Stimulated activated CD8-positive, alpha-beta memory T cell treated with anti-CD3 and anti-CD28 coated beads, Interleukin-4, amount 100 ng/mL, for 48 hours (primary cell): Measurements from ENCODE around the gene LTC4S.
A peak's percentile ranks its signal among the peaks of the same experiment; 100 is the strongest.
"Not testable (repeated sequence)": the region's sequence is repeated elsewhere in the genome, so short reads cannot be mapped to it uniquely, and the experiment has no call there.

ENCODE experiments used
- DNase-seq: peaks from one replicate; pipeline ENCODE4 v3.0.0-alpha.2; 2020

The LTC4S gene

DNA sequence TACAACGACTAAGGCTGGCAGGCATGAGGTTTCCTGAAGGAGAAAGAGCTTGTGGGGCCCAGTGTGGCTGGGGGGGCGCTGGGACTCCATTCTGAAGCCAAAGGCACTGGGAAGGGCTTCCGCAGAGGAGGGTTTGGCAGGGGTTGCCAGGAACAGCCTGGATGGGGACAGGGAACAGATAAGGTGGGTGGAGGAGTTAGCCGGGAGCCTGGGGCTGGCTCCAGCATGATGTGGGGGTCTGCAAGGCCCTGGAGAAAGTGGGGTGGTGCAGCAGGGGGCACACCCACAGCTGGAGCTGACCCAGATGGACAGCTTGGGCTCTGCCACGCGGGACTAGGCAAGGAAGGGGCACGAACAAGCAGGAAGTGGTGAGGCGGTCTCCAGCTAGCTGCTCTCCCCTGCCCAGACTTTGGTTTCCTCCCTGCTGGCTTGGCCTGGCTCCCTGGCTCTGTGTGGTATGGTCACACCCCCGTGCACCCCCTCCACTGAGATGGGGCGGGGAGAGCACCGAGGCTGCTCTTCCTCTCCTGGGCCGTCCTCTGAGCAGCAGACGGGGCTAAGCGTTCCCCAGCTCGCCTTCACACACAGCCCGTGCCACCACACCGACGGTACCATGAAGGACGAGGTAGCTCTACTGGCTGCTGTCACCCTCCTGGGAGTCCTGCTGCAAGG lies at the start of gene LTC4S:
Gene LTC4S, plus strand, starts transcription at position 519 of the 672 bp plus-strand sequence. Its CDS starts 95 bp downstream, at position 614.
- no peak for DNase-seq

- not testable (repeated sequence) for DNase-seq
These were observed 49.7 kb upstream of the LTC4S start for GRCh38 chr5:179744106-179744505.

- no peak for DNase-seq
These were observed 46.9 kb upstream of the LTC4S start for GRCh38 chr5:179746872-179747271.

GRCh38 chr5:179747811-179748210 lies 46.0 kb upstream of the LTC4S start:
- DNase-seq, result no peak

DNA sequence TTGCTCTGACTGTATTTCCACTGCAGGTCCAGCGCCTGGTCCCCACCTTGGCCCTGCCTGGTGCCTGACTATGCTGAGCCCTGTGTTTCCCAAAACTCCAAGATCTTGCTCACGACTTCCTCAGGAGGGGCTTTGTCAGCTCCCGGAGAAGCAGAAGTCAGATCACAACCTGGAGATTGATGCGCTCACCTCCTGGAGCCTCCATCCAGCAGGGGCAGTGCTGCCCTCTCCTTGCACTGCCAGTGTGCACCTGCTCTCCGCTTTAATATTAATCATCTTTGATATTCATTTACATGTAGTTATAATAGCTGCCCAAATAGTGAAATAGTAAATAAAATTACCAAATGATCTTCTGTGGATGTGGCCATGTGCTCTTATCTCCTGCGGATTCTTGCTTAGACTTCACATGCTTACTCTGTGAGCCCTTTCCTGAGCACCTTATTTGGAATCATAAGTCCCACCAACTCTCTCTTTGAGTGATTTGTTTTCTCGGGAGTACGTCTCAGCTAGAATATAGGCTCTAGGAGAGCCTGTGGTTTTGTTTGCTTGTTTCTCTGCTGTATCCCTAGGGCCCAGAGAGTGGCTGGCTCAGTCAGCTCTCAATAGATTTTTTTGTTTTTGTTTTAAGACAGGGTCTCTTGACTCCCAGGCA lies 43.8 kb upstream of the LTC4S start:
- DNase-seq, result no peak

GRCh38 chr5:179753971-179754370 lies 39.8 kb upstream of the LTC4S start:
- DNase-seq, result no peak

DNA sequence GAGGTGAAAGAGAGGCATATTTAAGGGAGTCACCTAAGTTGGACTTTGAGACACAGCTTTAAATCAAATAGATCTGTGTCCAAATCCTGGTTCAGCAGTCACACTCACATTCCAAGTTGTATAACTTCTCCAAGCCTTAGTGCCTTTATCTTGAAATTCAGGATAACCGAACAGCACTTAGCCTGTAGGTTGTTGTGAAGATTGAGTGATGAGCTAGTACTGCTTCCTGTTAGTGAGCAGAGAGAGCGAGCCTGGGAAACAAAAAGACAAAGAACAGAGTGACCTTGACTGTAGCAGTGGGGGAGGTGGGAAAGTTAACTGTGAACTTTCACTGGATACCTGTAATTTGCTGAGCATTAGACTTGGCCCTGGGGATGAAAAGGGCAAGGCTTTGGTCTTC lies 38.8 kb upstream of the LTC4S start:
- no peak for DNase-seq

DNA sequence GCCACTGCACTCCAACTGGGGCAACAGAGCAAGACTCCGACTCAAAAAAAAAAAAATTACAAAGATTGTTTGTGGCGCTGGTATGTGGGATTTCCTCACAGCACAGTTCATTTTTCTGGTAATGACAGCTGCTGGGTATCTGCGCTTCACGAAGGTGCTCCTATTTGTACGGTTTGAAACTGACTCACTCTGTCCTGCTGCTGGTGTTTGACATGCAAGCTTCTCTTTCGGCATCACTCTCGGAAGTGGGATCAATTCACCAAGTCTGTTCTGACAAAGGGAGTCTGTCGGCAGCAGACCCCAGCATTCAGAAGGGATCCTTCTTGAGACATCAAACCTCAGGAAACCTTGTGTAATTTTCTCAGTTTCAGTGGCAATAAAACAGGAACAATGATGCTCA lies 34.8 kb upstream of the LTC4S start:
- peak; percentile 34 for DNase-seq

GRCh38 chr5:179759581-179760551 lies 33.9 kb upstream of the LTC4S start:
- peak; percentile 50 for DNase-seq

GRCh38 chr5:179762079-179762780 lies 31.6 kb upstream of the LTC4S start:
- DNase-seq, result no peak

GRCh38 chr5:179762781-179763176 lies 31.0 kb upstream of the LTC4S start:
- no peak for DNase-seq

DNA sequence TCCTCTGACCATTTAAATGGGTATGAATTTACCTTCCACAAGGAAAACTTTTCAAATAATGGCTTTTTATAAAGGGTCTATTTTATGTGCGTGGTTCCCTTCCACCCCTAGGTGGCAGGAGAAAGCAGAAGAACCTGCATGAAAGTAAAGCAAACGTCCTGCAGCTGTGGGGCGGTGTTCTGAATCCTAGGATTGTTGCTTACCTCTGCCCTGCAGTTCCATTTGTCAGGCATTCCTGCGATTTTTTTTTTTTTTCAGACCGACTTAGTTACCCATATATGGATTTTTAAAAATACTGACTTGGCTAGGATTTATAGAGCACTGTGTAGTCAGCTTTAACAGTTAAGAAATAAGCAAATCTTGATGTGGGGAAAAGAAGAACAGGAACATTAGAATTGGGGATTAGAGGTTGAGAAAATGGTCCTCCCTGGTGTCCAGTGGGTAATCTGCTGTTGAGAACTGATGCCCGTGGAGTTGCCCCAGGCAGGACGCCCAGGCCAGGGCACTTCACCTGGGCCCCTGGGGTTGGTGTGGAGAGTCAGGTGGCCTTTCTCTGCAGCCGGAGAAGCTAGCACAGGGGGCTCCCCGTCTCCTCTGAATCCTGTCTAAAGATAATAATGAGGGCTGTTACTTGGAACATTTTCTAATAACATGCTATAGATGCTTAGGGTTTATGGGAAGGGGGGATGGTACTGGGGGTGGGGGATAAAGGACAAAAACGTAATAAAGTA lies 30.4 kb upstream of the LTC4S start:
- DNase-seq, result peak; percentile 57

GRCh38 chr5:179764056-179764455 lies 29.7 kb upstream of the LTC4S start:
- no peak for DNase-seq

DNA sequence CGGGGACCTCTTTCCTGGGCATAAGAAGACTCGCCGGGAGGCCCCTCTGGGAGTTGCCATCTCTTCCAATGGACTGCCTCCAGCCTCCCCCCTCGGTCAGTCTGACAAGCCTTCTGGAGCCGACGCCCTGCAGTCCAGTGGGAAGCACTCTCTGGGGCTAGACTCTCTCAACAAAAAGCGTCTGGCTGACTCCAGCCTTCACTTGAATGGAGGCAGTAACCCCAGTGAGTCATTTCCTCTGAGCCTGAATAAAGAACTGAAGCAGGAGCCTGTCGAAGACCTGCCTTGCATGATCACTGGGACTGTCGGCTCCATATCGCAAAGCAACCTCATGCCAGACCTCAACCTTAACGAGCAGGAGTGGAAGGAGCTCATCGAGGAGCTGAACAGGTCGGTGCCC lies 28.4 kb upstream of the LTC4S start:
- no peak for DNase-seq

- DNase-seq, result no peak
These were observed 27.6 kb upstream of the LTC4S start for GRCh38 chr5:179766021-179766725.

DNA sequence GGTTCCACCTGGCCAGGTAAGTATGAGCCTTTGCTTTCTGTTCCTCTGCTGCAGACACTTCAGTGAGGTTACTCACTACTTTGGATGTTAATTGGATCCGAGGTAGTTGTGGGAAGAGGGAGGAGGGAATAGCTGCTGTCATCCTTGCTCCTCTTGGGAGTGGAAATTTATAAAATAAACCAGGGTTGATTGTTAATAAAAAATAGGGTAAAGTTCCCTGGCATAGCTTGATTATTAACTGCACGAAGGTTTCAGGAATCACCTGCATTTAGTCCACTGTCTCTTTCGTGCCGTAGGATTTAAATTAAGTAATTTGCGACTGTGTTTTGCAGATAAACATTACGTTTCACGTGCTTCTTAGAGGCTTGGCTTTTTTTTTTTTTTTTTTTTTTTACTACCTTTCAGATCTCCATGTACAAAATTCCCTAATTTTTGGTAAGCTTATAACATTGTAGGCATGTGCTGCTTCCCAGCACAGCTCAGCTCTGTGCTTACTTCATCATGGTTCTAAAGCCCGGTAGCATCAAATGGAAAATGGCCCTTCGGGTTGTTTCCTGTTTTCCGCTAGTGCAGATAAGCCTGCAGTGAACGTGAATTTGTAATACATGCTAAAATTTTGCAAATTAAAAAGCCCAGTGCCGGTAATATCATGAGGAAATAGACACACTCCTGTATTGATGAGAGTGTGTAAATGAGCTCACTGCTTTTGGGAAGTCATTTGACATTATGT lies 26.9 kb upstream of the LTC4S start:
- DNase-seq, result no peak

DNA sequence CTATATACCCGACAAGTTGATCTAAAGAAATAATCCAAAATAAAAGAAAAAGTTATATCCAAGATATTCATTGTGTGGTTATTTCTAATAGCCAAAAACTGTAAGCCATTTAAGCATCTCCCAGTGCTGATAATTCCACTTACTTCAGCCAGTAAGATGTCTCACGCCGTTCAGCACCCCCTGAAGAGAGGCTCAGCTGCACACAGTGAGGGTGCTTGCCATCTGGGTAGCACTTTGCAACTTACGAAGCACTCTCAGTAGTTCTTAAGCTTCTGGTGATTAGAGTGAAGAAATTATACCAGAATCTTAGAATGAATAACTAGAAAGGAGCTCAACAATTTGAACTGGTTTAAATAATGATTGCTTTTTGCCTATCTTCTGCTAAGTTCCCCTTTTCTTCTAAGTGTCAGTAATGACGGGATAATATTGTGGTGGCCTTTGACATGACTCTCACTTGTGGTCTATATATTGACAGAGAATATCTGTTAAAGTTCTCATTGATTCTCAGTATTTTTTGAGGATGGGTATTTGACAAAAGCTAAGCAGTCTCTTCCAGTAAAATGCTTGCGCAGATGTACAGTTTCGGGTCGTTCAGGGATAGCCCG lies 26.2 kb upstream of the LTC4S start:
- no peak for DNase-seq

DNA sequence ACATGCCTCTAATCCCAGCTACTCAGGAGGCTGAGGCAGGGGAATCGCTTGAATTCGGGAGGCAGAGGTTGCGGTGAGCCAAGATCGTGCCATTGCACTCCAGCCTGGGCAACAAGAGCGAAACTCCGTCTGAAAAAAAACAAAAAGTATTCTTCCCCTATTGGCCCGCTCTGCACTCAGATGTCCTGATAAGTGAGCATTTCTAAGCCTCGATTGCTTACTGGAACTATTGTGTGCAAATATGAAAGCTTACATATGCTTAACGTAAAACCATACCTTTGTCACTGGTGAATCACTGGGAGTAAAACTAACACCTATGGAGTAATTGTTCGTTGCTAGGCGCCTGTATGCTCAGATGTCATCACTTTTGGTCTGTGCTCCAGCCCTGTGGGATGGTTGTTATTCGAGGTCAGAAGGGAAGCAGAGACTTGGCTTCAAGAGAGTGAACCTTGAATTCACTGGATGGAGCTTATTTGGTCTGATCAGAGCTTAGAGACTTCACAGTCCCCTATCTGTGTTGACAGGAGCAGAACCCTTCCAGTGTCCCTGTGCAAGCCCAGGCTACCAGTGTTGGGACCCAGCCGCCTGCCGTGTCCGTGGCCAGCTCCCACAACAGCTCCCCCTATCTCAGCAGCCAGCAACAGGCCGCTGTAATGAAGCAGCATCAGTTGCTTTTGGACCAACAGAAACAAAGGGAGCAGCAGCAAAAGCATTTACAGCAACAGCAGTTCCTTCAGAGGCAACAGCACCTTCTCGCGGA lies 25.3 kb upstream of the LTC4S start:
- DNase-seq, result peak; percentile 39

DNA sequence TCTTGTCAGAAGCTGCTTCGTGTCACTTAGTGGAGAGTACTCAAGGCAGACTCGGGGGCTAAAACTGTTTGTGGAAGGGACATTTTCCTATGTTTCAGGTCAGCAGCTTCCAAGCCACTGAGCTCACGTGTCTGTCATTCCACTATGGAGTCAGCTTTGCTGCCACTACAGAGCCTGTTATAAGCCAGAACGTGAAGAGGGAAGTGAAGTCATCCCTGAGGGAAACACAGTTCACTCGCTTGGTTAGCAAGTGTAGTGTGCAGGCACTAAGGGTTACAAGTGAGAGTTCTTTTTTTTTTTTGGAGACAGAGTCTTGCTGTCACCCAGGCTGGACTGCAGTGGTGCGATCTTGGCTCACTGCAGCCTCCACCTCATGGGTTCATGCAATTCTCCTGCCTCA lies 24.5 kb upstream of the LTC4S start:
- DNase-seq, result no peak

DNA sequence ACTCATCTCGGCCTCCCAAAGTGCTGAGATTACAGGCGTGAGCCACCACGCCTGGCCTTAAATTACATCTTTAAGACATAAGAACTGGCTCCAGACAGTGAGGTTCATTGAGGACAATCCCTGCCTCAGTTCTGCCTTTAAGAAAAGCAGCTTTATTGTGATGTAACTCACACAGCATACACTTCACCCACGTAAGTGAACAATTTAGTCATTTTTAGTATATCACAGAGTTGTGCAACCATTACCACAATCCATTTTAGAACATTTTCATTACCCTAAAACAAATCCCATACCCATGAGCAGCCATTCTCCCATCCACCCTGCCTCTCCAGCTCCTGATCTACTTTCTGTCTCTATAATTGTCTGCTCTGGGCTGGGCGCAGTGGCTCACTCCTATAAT lies 24.0 kb upstream of the LTC4S start:
- no peak for DNase-seq
